Cardiac septum (tissue), 1 donor: ENCODE results near the gene RXFP1. TPM values are rescaled to one million over a fixed set of nuclear protein-coding genes. Genes with fewer than 3 reads are reported as not detected.

Experiments used
- DNase-seq: peaks from one replicate; pipeline ENCODE4 v3.0.0-alpha.2; 2020; ENCODE audit warnings: low spot score
- intact Hi-C: fragments of 100-400 bp; cut with DNase I; formaldehyde crosslinking; loops from one replicate; pipeline ENCODE4 v1.14.0; 2022
- total RNA-seq: library from RNA; stranded (reverse); fragmentation: NEBNext Ultra II Directional; extraction: Animal tissue kit (Norgen Biotek cat#: 25700); gene quantifications from one replicate; pipeline ENCODE4 v1.2.1, GENCODE V29; 2021
- donor health status: DM: no; HTN: no; CAD: no.

Gene RXFP1
- total RNA-seq, 1 donor from 2014 or later, result not detected

- DNase-seq, result no peak
- intact Hi-C loops, result no loop called here
These were observed 18.6 kb downstream of the RXFP1 start for GRCh38 chr4:158540125-158540907.

GRCh38 chr4:158541506-158541905 is 19.8 kb downstream of the RXFP1 start:
- intact Hi-C loops, result no loop called here
- no peak for DNase-seq

- intact Hi-C loops, result no loop called here
- no peak for DNase-seq
These were observed 21.5 kb downstream of the RXFP1 start for GRCh38 chr4:158543191-158543590.

- DNase-seq, result no peak
- intact Hi-C loops, result no loop called here
These were observed 22.5 kb downstream of the RXFP1 start for GRCh38 chr4:158544141-158544540.

- no peak for DNase-seq
- intact Hi-C loops, result no loop called here
These were observed 31.7 kb downstream of the RXFP1 start for GRCh38 chr4:158553364-158553763.

GRCh38 chr4:158560284-158560683 is 38.6 kb downstream of the RXFP1 start:
- DNase-seq, result no peak
- intact Hi-C loops, result no loop called here

DNA sequence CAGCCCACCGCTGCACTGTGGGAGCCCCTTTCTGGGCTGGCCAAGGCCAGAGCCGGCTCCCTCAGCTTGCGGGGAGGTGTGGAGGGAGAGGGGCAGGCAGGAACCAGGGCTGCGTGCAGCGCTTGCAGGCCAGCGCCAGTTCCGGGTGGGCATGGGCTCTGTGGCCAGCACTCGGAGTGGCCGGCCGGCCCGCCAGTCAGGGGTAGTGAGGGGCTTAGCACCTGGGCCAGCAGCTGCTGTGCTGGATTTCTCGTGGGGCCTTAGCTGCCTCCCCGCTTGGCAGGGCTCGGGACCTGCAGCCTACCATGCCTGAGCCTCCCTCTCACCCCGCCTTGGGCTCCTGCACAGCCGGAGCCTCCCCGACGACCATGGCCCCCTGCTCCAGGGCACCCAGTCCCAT is 45.2 kb downstream of the RXFP1 start:
- intact Hi-C loops, result no loop called here
- no peak for DNase-seq

DNA sequence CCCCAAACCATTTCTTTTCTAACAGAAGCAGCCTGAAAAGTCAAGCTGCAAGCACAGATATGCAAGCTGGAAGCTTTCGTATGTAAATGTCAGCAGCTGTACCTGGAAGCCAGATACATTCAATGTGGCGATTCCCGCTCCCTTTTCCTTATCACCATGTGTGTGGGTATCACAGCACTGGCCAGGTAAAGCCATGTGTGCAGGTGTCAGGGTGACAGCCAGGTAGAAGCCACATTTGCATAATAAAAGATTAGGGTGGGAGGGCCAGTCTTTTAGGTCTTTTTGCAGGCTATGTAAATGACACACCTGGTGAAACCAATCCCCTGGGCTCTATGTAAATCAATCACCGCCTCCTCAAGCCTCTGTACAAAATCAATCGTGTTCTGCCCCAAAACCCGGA is 50.1 kb downstream of the RXFP1 start:
- DNase-seq, result no peak

GRCh38 chr4:158572608-158573007 is 50.9 kb downstream of the RXFP1 start:
- no peak for DNase-seq
- intact Hi-C loops, result no loop called here

More for the DNA sequence above, 50.1 kb downstream of the RXFP1 start:
- intact Hi-C loops, result no loop called here

DNA sequence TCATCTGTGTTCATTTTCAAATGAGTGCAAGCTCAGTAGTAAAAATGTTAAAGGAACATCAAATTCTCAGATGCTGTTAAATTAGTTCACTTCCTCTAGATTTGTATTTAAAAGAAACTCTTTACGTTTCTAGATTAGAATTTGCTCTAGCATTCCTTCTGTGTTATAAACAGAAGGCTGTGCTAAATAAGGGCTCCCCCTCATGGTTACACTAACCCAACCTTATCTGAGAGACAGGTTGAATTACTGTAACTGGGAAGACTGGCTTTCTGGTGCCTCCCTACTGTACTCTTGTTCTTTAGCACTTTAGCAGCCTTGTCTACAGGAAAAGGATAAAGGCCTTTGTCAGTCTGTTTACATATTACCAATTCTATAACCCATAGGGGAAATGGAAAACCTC is 56.8 kb downstream of the RXFP1 start:
- DNase-seq, result no peak
- intact Hi-C loops, result no loop called here

DNA sequence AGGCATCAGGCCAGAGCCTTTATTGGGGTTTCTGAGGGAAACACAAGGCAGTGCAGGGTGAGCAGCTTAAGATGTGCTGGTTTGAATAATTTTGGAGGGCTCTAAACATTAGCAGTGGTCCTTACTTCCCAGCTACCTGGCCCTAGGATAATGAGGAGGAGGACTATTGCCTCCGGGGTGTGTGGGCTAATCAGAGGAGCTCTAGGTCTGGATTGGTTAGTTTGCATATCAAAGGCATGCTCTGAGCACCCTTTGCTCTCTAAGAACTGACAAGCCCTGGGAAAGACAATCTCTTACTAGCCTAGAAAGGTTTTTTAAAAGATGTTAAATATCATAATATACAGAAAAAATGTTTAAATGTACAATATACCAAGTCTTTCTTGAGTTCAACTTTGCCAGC is 58.4 kb downstream of the RXFP1 start:
- DNase-seq, result no peak
- intact Hi-C loops, result no loop called here

- intact Hi-C loops, result no loop called here
- no peak for DNase-seq
These were observed 59.5 kb downstream of the RXFP1 start for GRCh38 chr4:158581161-158581560.

DNA sequence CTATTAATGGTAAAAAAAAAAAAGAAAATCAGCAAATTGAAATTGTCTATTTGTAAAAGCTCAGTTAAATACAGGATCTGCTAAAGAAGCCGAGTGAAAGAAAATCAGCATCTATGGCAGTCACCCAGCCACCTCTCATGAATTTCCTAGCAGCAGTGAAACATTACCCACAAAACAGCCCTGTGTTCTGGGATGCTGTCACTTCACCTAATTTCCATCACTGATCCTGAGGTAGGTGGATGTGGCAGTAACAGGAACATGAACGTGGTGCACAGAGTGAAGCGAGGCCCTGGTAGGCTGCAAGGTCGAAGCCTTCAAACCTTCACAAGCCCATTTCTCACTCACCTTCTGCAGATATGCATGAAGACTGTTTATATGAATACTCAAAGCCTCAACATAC is 65.2 kb downstream of the RXFP1 start:
- intact Hi-C loops, result no loop called here

DNA sequence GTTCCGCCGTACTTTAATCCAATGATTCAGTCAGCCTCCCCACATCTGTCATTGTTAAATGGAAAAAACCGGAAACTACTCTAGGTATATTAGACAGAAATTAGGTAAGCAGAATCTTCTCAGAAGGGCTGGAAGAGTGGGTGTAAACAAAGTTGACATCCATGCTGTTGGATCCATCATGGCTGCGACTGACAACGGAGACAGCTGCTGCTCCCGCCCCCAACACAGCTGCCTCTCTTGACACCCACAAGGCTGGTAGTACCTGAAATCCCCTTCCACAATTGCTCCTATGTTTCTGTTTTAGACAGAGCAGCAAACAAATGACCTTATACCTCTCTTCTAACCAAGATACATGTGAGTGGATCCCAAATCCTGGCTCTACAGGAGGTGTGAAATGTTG is 66.6 kb downstream of the RXFP1 start:
- no peak for DNase-seq

More for the DNA sequence above, 65.2 kb downstream of the RXFP1 start:
- DNase-seq, result no peak

DNA sequence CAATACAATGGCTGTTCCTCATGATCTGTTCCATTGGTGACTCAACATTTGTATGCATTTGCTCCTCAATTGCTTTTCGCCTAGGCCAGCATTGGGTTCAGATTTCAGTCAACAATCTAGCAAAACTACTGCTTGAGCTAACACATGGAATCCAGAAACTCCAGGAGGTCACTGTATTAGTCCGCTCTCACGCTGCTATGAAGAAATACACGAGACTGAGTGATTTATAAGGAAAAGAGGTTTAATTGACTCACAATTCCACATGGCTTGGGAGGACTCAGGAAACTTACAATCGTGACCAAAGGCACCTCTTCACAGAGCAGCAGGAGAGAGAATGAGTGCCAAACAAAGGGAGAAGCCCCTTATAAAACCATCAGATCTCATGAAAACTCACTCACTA is 67.1 kb downstream of the RXFP1 start:
- intact Hi-C loops, result no loop called here

More for the DNA sequence above, 66.6 kb downstream of the RXFP1 start:
- intact Hi-C loops, result no loop called here

DNA sequence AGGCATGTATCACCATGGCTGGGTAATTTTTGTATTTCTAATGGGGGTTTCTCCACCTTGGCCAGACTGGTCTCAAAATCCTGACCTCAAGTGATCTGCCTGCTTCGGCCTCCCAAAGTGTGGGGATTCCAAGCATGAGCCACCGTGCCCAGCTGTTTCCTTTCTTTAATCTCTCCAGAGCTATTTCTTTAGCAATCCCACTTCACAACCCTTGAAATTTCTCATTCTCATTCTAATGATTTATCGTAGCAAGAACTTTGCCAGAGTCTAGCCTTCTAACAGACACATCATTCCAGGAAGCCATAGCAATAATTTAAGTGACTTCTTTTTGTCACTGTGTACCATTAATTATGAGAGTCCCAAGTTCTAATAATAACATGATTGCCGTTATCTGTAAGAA is 68.6 kb downstream of the RXFP1 start:
- intact Hi-C loops, result no loop called here
- no peak for DNase-seq

More for the DNA sequence above, 67.1 kb downstream of the RXFP1 start:
- DNase-seq, result no peak

- no peak for DNase-seq
- intact Hi-C loops, result no loop called here
These were observed 69.1 kb downstream of the RXFP1 start for GRCh38 chr4:158590824-158591223.

- intact Hi-C loops, result no loop called here
- DNase-seq, result no peak
These were observed 76.4 kb downstream of the RXFP1 start for GRCh38 chr4:158597879-158598596.

DNA sequence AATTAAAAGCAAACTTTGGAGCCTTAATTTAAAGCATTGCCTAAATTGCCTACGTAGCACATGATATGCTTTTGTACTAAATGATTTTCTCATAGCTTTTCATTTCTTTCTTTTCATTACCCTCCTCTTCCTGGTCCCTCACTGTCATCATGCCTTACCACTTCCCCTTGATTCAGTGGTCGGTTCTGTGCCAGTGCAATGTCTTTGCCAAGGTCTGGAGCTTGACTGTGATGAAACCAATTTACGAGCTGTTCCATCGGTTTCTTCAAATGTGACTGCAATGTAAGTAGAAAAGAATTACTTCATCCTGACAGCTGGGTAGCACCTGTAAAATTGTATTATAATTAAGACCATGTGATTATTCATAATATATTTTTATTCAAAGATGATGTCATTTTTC is 77.5 kb downstream of the RXFP1 start:
- intact Hi-C loops, result no loop called here
- no peak for DNase-seq

GRCh38 chr4:158599765-158600498 is 78.2 kb downstream of the RXFP1 start:
- DNase-seq, result no peak
- intact Hi-C loops, result no loop called here
